Stimulated activated naive CD4-positive, alpha-beta T cell (primary cell): ENCODE data around the gene LY86.
"Not testable (repeated sequence)": the region's sequence is repeated elsewhere in the genome, so short reads cannot be mapped to it uniquely, and the experiment has no call there.

Experiments used
- DNase-seq, 6 experiments: peaks; one replicate each; lab custom pipeline; 2025; lab: John Stamatoyannopoulos, UW

Gene LY86

DNA sequence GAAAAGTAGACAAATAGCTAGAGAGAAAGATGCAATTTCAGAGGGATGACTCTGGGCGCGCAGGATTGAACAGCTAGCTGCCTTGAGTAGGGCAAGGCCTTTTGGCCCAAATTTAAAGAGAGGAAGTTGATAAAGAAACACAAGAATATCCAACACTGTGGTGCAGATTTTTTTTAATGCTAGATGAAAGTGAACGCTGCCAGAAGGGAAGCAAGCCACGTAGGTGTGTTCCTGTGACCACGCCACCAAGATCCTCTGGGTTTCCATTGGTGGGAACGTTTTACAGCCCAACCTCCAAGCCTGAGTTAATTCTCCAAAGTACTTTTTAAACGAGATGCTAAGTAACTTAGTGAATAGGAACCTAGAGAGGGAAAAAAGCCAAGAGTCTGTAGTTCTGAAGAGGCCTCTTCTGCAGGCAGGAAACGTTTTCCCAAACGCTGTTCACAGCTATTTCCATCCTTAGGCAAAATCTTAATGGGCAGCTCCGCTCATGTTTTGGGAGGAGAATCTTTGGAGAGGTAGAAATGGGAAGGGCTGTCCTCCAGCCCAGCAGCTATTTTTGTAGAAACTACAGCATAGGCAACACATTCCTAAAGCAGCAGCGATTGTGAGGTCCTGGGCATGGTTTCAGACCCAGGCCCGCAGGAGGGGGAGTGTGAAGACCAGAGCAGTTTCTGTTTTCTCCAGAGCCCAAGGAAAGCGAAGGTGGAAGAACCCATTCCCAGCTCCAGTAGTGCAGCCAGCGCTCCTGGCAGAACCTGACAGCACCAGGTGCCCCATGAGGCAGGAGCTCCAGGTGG lies 8.2 kb downstream of the LY86 start:
- DNase-seq = peak in 3 of 6 experiments; percentile 21 to 68 (median 53)

DNA sequence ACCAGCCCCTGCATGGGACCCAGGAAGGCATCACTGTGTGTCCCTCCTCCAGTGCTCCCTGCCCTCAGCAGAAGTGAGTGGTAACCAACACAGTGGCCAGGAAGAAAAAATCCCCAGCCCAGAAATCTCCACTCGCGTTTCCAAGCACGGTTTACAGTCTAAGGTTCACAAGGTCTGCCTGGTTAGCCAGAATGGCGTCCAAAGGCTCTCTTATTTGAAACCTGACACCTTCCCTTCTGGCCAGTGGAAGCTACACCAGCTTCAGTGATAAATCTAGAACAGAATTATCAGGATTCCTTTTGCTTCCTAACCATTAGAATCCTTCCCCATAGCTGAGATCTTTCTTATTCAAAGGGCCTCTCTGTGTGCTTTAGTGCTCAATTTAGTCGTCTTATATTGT lies 9.2 kb downstream of the LY86 start:
- DNase-seq = no peak

DNA sequence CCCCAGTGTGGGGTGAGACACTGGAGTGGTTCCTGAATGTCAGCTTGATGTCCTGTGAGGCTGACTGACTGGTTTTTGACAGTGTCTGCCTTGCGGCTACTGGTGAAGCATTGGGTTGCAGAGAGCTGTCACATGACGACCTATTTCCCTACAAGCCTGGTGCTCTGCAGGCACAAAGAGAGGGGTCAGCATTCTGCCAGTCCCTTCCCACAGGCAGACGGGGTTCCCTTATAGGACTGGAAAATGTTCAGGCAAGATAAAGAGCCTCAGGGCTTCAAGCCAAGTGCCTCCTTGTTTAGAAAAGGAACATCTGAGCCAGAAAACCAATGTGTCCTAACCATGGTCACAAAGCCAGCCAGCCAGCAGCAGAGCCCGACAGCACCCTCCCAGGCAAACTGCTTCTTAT lies 11.0 kb downstream of the LY86 start:
- no peak for DNase-seq

GRCh38 chr6:6600875-6601274 lies 12.4 kb downstream of the LY86 start:
- no peak for DNase-seq

DNA sequence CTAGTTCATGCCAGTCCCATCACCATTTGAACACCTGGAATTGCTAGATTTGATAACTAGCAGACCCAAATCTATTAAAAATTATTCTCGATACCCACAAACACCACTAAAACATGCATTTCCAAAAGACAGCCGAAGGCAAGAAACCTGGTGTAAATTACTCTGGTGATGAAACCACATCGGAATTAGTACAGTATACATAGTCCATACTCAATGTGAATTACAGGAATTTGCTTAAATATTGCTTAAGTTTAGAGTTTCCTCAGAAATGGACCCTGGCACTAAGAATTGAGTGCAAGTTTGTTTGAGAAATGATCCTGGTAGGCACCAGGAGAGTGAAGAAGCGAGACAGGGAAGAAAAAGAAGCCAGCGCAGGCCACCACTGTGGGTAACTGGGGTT lies 13.7 kb downstream of the LY86 start:
- DNase-seq = no peak

GRCh38 chr6:6603317-6603716 lies 14.8 kb downstream of the LY86 start:
- DNase-seq = no peak

GRCh38 chr6:6604015-6604414 lies 15.5 kb downstream of the LY86 start:
- no peak for DNase-seq

DNA sequence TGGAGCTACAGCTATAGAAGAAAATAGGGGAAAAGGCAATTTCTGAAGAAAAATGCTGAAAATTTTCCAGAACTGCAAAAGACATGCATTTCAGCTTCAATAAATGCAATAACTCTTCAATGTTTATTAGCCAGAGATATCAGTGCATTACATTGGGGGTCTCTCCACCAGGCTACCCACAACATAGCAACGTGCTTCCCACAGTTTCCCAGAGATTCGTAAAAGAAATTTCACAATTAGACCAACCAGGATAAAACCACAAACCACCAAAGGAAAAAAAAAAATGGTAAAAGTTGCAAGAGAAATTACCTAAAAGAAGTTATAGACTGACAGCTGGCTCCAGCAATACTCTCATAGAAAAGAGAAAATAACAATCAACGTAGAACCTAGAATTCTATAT lies 16.0 kb downstream of the LY86 start:
- DNase-seq = no peak

DNA sequence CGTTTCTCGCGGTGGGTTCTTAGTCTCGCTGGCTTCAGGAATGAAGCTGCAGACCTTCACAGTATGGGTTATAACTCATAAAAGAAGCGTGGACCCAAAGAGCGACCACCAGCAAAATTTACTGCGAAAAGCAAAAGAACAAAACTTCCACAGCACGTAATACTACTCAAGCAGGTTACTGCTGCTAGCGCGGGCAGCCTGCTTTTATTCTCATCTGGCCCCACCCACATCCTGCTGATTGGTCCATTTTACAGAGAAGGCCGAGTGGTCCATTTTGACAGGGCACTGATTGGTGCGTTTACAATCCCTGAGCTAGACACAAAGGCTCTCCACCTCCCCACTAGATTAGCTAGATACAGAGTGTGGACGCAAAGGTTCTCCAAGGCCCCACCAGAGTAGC lies 17.4 kb downstream of the LY86 start:
- DNase-seq = no peak

DNA sequence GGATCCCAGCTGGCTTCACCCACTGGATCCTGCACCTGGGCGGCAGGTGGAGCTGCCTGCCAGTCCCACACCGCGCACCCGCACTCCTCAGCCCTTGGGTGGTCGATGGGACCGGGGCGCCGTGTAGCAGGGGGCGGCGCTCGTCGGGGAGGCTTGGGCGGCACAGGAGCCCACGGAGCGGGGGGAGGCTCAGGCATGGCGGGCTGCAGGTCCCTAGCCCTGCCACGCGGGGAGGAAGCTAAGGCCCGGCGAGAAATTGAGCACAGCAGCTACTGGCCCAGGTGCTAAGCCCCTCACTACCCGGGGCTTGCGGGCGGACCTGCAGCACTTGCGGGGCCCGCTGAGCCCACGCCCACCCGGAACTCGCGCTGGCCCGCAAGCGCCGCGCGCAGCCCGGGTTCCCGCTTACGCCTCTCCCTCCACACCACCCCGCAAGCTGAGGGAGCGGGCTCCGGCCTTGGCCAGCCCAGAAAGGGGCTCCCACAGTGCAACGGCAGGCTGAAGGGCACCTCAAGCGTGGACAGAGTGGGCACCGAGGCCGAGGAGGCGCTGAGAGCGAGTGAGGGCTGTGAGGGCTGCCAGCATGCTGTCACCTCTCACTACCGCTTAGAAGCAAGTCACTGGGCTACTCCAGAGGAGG lies 18.0 kb downstream of the LY86 start:
- not testable (repeated sequence) for DNase-seq

DNA sequence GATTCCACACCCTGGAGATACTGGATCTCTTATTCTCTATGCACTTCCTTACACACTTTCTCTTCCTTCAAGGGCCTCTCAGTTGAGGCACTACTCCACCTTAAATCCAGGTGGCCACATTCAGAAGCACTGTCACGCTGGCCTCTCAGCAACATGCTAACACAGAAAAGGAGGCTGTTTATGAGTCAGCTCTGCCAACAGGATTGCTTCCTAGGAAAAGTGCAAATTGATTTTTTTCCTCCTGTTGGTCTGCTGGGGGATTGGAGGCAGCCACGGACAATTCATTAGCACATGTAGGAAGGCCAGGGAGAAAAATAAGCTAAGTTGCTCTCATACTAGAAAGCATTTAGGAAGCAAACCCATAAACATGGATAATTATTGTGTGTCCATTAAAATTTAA lies 20.9 kb downstream of the LY86 start:
- DNase-seq = no peak

DNA sequence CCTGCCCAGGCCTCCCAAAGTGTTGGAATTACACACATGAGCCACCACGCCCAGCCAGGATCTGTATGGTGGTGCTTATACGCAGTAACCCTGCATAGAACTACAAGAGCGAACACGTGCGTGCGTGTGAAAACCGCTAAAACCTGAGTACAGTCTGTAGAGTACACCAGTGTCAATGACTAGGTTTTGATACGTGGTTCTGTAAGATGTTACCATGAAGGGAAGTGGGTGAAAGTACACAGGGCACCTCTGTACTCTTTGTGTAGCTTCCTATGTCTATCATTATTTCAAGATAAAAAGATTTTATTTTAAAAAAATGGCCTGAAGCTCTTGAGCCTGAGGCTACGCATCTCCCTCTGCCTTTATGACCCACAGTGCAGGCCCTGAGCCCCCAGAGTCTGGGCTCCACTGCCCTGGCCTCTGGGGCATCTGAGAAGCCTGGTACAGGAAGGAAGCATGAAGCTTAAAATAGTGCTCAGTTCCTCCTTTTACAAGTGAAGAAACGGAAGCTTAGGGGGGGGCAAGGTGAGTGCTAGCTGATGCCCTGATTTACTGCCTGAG lies 21.6 kb downstream of the LY86 start:
- peak; percentile 4 to 94 (median 62) for DNase-seq

DNA sequence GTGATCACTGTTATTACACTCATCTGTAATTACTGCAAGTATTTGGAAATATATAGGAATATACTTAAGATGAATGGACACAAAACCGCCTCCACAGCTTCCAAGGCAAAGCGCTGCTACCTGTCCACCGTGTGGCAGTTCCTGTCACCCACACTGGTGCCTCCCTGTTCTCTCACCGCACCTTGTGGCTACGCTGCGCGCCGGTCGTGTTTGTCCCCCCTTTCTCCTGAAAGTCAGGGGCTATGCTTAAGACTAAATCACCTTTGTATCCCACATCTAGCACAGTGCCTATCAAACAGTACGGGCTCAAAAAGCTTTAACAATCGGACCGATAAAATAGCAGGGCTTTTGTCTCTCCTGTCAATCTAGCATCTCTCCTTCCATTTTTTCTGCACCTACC lies 23.0 kb downstream of the LY86 start:
- DNase-seq = no peak

DNA sequence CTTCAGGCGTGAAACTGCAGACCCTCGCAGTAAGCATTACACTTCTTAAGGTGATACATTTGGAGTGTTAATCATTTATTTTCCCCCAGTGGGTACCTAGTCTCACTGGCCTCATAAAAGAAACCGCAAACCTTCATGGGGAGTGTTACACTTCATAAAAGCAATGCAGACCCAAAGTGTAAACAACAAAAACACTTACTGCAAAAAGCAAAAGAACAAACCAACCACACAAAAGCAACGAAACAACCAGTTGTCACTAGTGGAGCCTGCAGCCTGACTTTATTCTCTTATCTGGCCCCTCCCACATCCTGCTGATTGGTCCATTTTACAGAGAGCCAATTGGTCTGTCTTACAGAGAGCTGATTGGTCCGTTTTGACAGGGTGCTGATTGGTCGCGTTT lies 23.8 kb downstream of the LY86 start:
- DNase-seq = peak in 3 of 6 experiments; percentile 12 to 64 (median 52)

DNA sequence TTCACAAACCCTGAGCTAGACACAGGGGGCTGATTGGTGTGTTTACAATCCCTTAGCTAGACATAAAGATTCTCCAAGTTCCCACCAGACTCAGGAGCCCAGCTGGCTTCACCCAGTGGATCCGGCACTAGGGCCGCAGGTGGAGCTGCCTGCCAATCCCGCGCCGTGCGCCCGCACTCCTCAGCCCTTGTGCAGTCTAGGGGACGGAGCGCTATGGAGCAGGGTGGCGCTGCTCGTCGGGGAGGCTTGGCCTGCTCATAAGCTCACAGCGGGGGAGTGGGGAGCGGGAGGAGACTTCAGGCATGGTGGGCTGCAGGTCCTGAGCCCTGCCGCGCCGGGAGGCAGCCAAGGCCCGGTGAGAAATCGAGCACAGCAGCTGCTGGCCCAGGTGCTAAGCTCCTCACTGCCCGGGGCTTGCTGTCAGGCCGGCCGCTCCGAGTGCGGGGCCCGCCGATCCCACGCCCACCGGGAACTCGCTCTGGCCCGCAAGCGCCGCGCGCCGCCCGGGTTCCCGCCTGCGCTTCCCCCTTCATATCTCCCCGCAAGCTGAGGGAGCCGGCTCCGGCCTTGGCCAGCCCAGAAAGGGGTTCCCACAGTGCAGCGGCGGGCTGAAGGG lies 24.7 kb downstream of the LY86 start:
- not testable (repeated sequence) for DNase-seq

DNA sequence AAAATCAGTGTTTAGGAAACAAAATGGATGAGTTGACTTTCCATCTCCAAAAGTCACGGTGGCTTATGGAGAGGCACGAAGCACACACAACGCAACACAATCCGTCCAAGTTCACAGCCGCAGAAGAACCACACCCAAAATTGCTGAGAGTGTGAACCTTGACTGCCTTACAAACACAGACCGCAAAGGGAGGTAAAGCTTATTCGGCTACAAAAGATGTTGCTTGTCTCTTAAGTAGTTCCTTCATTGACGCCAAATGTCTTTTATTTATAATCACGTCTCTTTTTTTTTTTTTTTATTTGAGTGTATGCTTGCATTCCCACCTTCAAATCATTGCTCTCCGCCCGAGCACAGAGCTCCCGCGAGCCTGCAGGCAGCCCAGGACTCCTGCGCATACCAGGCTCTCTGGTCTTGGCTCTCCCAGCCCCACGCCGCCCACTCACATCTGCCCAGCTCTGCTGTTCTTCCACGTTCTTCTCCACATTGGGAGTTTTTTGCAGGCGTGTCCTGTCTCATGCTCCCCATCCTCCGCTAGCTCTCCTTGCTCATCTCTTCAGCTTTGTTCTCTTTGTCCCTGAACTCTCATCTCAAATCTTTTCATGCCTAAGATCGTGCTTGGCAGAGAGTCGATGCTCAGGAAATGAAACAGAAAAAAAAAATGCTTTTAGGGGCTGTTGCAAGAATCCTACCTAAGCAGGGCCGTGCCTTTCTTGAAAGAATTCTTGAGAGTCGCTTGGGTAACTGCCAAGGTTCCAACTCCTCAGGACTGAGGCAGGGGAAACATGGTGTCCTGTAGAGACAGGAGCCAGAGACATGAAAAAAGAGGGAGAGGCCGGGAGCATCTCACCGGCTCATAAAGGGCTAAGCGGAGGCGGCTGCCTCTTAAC lies 25.8 kb downstream of the LY86 start:
- peak; percentile 24 to 84 (median 58) for DNase-seq

- DNase-seq = peak in 5 of 6 experiments; percentile 8 to 80 (median 59)
Observed at GRCh38 chr6:6614983-6615349, 26.4 kb downstream of the LY86 start.

DNA sequence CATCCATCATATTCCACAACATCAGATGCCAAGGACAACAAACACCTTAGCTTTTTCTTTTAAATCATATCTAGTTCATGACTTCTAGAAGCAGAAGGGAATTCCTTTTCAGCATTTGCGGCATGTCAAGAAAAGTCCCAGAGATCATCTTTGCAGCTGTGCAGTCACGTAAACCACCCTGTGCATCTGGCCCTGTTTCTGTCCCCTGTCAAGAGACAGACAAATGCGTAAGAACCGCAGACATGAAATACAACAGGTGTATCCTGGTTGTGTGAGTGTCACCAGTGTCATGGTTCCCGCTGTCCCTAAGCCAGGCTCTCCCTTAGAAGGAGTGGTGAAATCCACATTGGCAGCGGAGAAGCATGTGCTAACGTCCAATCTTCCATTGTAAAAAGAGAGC lies 28.1 kb downstream of the LY86 start:
- no peak for DNase-seq

DNA sequence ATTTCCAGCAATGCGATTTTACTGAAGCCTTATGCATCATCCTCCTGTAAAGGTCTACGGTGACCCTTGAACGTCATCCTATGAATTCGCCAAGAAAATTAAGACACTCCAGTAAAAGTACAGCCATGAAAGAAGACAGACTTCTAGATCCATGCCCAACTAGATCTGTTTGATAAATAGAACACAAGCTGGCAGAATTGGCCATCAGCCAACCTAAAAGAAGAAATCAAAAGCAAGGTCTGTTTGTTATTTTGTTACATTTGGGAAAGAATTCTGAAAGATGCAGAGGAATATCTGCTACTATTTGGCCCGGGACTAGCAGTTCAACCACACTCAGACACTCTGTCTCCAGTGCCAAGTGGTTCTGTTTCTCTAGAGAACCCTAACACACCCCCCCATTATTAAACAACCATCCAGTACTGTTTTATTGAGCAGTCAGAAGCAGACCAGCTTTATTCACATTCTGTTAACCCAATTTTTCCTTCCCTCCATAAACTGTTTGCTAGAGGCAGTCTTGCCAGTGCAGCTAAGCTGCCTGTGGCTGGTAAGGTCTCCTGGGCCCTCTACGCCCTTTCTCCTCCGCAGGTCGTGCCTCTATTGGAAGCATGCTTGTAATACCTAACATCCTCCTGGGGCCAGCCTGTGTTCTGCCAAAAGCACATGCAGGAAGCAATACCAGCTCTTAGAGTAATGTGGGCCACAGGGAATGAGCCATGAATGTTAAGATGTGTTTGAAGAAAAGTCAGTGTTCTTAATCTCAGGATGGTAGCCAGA lies 30.7 kb downstream of the LY86 start:
- no peak for DNase-seq

GRCh38 chr6:6620766-6621425 lies 32.4 kb downstream of the LY86 start:
- no peak for DNase-seq

GRCh38 chr6:6622501-6622900 lies 34.0 kb downstream of the LY86 start:
- no peak for DNase-seq
